ENCODE data around the gene UBXN6.

The UBXN6 gene

DNA sequence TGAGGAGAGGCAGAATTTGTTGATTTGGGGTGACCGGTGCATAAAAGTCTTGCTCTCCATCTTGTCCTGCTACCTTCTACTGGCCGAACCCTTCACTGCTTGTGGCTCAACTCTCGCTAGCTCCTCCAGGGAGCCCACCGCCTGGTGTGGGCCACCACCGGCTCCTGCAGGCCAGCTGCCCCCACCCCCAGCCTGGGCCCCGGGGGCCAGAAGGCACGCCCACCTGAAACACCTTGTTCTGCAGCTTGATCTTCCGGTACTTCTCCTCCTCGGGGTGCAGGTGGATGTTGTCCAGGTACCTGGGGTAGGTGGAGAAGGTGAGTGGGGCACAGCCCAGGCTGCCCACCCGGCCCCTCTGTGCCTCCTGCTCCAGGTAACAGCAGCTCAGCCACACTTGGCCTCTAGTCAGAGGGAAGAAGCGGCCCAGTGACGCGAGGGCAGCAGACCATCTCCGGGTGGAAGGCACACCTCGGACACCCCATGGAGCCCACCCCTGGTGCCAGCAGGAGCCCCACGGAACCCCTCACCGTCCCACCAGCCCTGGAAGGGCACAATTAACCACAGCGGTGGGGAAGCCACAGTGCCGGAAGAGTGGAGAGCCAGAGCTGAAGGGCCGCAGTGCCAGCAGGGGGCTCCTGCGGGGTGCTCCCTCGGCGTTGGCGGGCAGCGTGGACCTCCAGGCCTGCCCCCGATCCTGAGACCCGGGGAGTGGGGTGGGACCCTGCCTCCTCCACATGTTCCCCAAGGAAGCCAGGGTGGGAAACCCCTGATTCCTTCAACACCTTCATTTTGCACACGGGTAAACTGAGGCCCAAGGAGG, 10.1 kb downstream of the UBXN6 start:
- no peak overlapping the region for H3K4me3 ChIP-seq (ENCODE audit: insufficient read depth, low read depth, low read length)
- peaks cover 30% of the 10 kb centered on the region for H3K36me3 ChIP-seq (ENCODE audit: control insufficient read depth, insufficient read depth, low read length)
- peak overlapping the region; percentile 26 for H3K27ac ChIP-seq (ENCODE audit: insufficient read depth, low read depth, low read length, poor library complexity, severe bottlenecking)
- H3K4me1 ChIP-seq (ENCODE audit: control insufficient read depth, insufficient read depth, low read length) = no peaks in the 10 kb centered on the region
- 95% methylated on average over 28 of the region's 28 CpGs for WGBS, 2 experiments
- H3K9me3 ChIP-seq (ENCODE audit: control insufficient read depth, low read length) = no peaks in the 10 kb centered on the region
- no peaks in the 10 kb centered on the region for H3K27me3 ChIP-seq (ENCODE audit: control insufficient read depth, insufficient read depth, low read length, poor library complexity, severe bottlenecking)

DNA sequence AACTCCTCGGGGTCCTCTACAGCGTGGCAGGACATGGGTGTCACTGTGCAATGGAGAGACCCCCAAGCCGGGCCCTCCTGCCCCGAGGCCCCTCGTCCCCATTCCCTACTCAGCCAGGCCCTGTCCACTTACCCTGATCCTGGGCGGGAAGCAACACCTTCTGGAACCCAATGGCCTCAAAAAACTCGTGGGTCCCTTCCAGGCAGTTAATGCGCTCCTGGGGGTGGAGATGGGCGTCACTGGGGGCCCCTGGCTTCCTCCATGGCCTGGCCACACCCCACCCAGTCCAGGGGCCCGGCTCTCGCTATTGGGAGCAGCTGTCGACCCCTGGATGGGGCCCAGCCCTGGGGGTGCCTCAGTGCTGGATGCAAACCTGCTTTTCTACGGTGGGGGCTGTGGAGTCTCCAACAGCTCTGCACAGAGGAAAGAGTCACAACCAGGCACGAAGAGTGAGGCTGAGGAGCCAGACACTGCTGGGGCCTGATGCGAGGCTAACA, 10.8 kb downstream of the UBXN6 start:
- H3K9me3 ChIP-seq (ENCODE audit: control insufficient read depth, low read length) = no peaks in the 10 kb centered on the region
- no peaks in the 10 kb centered on the region for H3K27me3 ChIP-seq (ENCODE audit: control insufficient read depth, insufficient read depth, low read length, poor library complexity, severe bottlenecking)
- 93 to 94% methylated on average over 15 of the region's 15 CpGs for WGBS, 2 experiments
- no peak overlapping the region for H3K4me3 ChIP-seq (ENCODE audit: insufficient read depth, low read depth, low read length)
- H3K4me1 ChIP-seq (ENCODE audit: control insufficient read depth, insufficient read depth, low read length) = no peaks in the 10 kb centered on the region
- no peak overlapping the region for H3K27ac ChIP-seq (ENCODE audit: insufficient read depth, low read depth, low read length, poor library complexity, severe bottlenecking)
- peaks cover 30% of the 10 kb centered on the region for H3K36me3 ChIP-seq (ENCODE audit: control insufficient read depth, insufficient read depth, low read length)

DNA sequence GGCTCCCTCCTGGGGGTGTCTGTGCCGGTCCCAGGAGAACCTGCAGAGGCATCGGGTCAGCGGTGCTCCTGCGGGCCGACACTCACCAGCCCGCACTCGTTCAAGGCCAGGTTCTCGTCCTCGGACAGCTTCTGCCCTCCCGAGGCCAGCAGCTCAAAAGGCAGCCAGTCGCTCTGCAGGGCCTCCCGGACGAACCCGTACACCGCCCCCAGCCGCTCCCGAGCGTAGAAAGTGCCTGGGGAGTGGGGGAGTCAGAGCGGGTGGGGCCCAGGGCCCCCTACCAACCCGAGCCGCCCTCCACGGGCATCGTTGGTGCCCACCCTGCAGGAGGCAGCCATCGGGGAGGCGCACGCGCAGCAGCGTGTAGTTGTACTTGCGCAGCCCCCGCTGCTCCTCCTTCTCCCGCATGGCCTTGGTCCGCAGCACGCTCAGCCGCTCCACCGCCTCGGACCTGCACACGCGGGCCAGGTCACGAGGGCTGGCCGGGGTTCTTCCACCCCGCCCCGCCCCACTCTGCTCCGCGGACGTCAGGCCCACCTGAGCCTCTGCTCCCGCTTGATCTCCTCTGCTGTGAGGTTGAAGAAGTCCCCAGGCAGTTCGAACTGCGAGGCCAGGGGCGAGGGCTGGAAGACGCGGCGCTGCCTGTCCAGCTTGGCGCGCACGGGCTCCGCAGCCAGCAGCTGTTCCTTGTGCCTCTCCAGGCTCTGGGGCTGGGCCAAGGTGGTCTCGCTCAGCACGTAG, 11.5 kb downstream of the UBXN6 start:
- no peak overlapping the region for H3K27ac ChIP-seq (ENCODE audit: insufficient read depth, low read depth, low read length, poor library complexity, severe bottlenecking)
- H3K9me3 ChIP-seq (ENCODE audit: control insufficient read depth, low read length) = no peaks in the 10 kb centered on the region
- no peaks in the 10 kb centered on the region for H3K4me1 ChIP-seq (ENCODE audit: control insufficient read depth, insufficient read depth, low read length)
- 95% methylated on average over 58 of the region's 58 CpGs for WGBS, 2 experiments
- no peaks in the 10 kb centered on the region for H3K27me3 ChIP-seq (ENCODE audit: control insufficient read depth, insufficient read depth, low read length, poor library complexity, severe bottlenecking)
- peaks cover 30% of the 10 kb centered on the region for H3K36me3 ChIP-seq (ENCODE audit: control insufficient read depth, insufficient read depth, low read length)
- no peak overlapping the region for H3K4me3 ChIP-seq (ENCODE audit: insufficient read depth, low read depth, low read length)

GRCh38 chr19:4444765-4445741, 12.5 kb downstream of the UBXN6 start:
- no peak overlapping the region for H3K27ac ChIP-seq (ENCODE audit: insufficient read depth, low read depth, low read length, poor library complexity, severe bottlenecking)
- H3K9me3 ChIP-seq (ENCODE audit: control insufficient read depth, low read length) = no peaks in the 10 kb centered on the region
- no peaks in the 10 kb centered on the region for H3K4me1 ChIP-seq (ENCODE audit: control insufficient read depth, insufficient read depth, low read length)
- no peak overlapping the region for H3K4me3 ChIP-seq (ENCODE audit: insufficient read depth, low read depth, low read length)
- H3K36me3 ChIP-seq (ENCODE audit: control insufficient read depth, insufficient read depth, low read length) = peaks cover 30% of the 10 kb centered on the region
- no peaks in the 10 kb centered on the region for H3K27me3 ChIP-seq (ENCODE audit: control insufficient read depth, insufficient read depth, low read length, poor library complexity, severe bottlenecking)
- 93% methylated on average over 36 of the region's 36 CpGs for WGBS, 2 experiments

- 91% methylated on average over 20 of the region's 20 CpGs for WGBS, 2 experiments
- H3K27ac ChIP-seq (ENCODE audit: insufficient read depth, low read depth, low read length, poor library complexity, severe bottlenecking) = no peak overlapping the region
- no peaks in the 10 kb centered on the region for H3K27me3 ChIP-seq (ENCODE audit: control insufficient read depth, insufficient read depth, low read length, poor library complexity, severe bottlenecking)
- H3K4me3 ChIP-seq (ENCODE audit: insufficient read depth, low read depth, low read length) = no peak overlapping the region
- no peaks in the 10 kb centered on the region for H3K9me3 ChIP-seq (ENCODE audit: control insufficient read depth, low read length)
- peaks cover 27% of the 10 kb centered on the region for H3K36me3 ChIP-seq (ENCODE audit: control insufficient read depth, insufficient read depth, low read length)
- no peaks in the 10 kb centered on the region for H3K4me1 ChIP-seq (ENCODE audit: control insufficient read depth, insufficient read depth, low read length)
Observed at GRCh38 chr19:4443966-4444764, 13.4 kb downstream of the UBXN6 start.

- Histone ChIP-seq H3K27me3 (ENCODE audit: control insufficient read depth, insufficient read depth, low read length, poor library complexity, severe bottlenecking) (no peaks in the 10 kb centered on the region), H3K4me1 (ENCODE audit: control insufficient read depth, insufficient read depth, low read length) (no peaks in the 10 kb centered on the region), H3K9me3 (ENCODE audit: control insufficient read depth, low read length) (no peaks in the 10 kb centered on the region), H3K4me3 (ENCODE audit: insufficient read depth, low read depth, low read length) (no peak overlapping the region), H3K27ac (ENCODE audit: insufficient read depth, low read depth, low read length, poor library complexity, severe bottlenecking) (no peak overlapping the region), H3K36me3 (ENCODE audit: control insufficient read depth, insufficient read depth, low read length) (peaks cover 29% of the 10 kb centered on the region)
- 95 to 96% methylated on average over 15 of the region's 15 CpGs for WGBS, 2 experiments
Observed at GRCh38 chr19:4443188-4443587, 14.4 kb downstream of the UBXN6 start.

GRCh38 chr19:4442819-4443146, 14.8 kb downstream of the UBXN6 start:
- WGBS, 2 experiments = 93 to 96% methylated on average over 10 of the region's 10 CpGs
- peaks cover 27% of the 10 kb centered on the region for H3K36me3 ChIP-seq (ENCODE audit: control insufficient read depth, insufficient read depth, low read length)

GRCh38 chr19:4441994-4442818, 15.4 kb downstream of the UBXN6 start:
- Histone ChIP-seq H3K4me3 (ENCODE audit: insufficient read depth, low read depth, low read length) (no peak overlapping the region), H3K27me3 (ENCODE audit: control insufficient read depth, insufficient read depth, low read length, poor library complexity, severe bottlenecking) (no peaks in the 10 kb centered on the region), H3K4me1 (ENCODE audit: control insufficient read depth, insufficient read depth, low read length) (no peaks in the 10 kb centered on the region), H3K27ac (ENCODE audit: insufficient read depth, low read depth, low read length, poor library complexity, severe bottlenecking) (no peak overlapping the region), H3K9me3 (ENCODE audit: control insufficient read depth, low read length) (no peaks in the 10 kb centered on the region), H3K36me3 (ENCODE audit: control insufficient read depth, insufficient read depth, low read length) (peaks cover 23% of the 10 kb centered on the region)
- WGBS, 2 experiments = 93 to 94% methylated on average over 22 of the region's 22 CpGs

More at GRCh38 chr19:4442819-4443146, 14.8 kb downstream of the UBXN6 start:
- Histone ChIP-seq H3K27me3 (ENCODE audit: control insufficient read depth, insufficient read depth, low read length, poor library complexity, severe bottlenecking) (no peaks in the 10 kb centered on the region), H3K27ac (ENCODE audit: insufficient read depth, low read depth, low read length, poor library complexity, severe bottlenecking) (no peak overlapping the region), H3K9me3 (ENCODE audit: control insufficient read depth, low read length) (no peaks in the 10 kb centered on the region), H3K4me3 (ENCODE audit: insufficient read depth, low read depth, low read length) (no peak overlapping the region), H3K4me1 (ENCODE audit: control insufficient read depth, insufficient read depth, low read length) (no peaks in the 10 kb centered on the region)

- 96% methylated on average over 12 of the region's 12 CpGs for WGBS, 2 experiments
- Histone ChIP-seq H3K36me3 (ENCODE audit: control insufficient read depth, insufficient read depth, low read length) (peaks cover 43% of the 10 kb centered on the region), H3K27ac (ENCODE audit: insufficient read depth, low read depth, low read length, poor library complexity, severe bottlenecking) (no peak overlapping the region), H3K27me3 (ENCODE audit: control insufficient read depth, insufficient read depth, low read length, poor library complexity, severe bottlenecking) (no peaks in the 10 kb centered on the region), H3K4me3 (ENCODE audit: insufficient read depth, low read depth, low read length) (no peak overlapping the region), H3K9me3 (ENCODE audit: control insufficient read depth, low read length) (no peaks in the 10 kb centered on the region), H3K4me1 (ENCODE audit: control insufficient read depth, insufficient read depth, low read length) (no peaks in the 10 kb centered on the region)
Observed at GRCh38 chr19:4439243-4439642, 18.4 kb downstream of the UBXN6 start.
